PC-9 (cell line): ENCODE results near the gene DUSP7. TPM values are rescaled to one million over a fixed set of nuclear protein-coding genes. Genes with fewer than 3 reads are reported as not detected.

Experiments
- BruUV-seq: library from RNA; stranded (reverse); fragments of 400-500 nt; replicated peaks from 2 replicates; lab custom pipeline; 2021; lab: Mats Ljungman, UMichigan
- CTCF ChIA-PET: fragments of 300-600 bp; sonication (Branson Sonifier 250); formaldehyde crosslinking; loops from one replicate; lab custom pipeline; 2022; ENCODE audit warnings: antibody characterized with exemption; lab: Charles Lee
- POLR2A ChIA-PET: fragments of 300-600 bp; sonication (Branson Sonifier 250); formaldehyde crosslinking; loops from one replicate; lab custom pipeline; 2022; ENCODE audit warnings: antibody characterized with exemption; ENCODE audit not compliant: unreplicated experiment; lab: Charles Lee
- DNase-seq, 2 experiments: peaks; one replicate each; pipeline versions ENCODE4 v3.0.0 to v3.0.0-alpha.2; 2015 to 2022; ENCODE audit warnings: mixed read lengths in 1 of 2
- H2AFZ ChIP-seq: fragments of 200-600 bp; sonication (generic); 2 replicates; pipeline ENCODE4 v1.8.1; 2017; ENCODE audit warnings: antibody characterized with exemption
- H3F3A ChIP-seq: fragments of 200-600 bp; sonication (generic); 2 replicates; pipeline ENCODE4 v1.8.1; 2017; ENCODE audit warnings: antibody characterized with exemption, mild to moderate bottlenecking, low read depth; ENCODE audit not compliant: insufficient read depth
- H3K27ac ChIP-seq: fragments of 200-600 bp; sonication (generic); 2 replicates; pipeline ENCODE4 v1.6.1; 2016; ENCODE audit warnings: mixed run types
- H3K27me3 ChIP-seq: fragments of 200-600 bp; sonication (generic); 2 replicates; pipeline ENCODE4 v1.6.1; 2016; ENCODE audit warnings: low read depth, mixed run types; ENCODE audit not compliant: insufficient read depth
- H3K36me3 ChIP-seq: fragments of 200-600 bp; sonication (generic); 2 replicates; pipeline ENCODE4 v1.6.1; 2016; ENCODE audit warnings: low read depth, mixed run types
- H3K4me1 ChIP-seq: fragments of 200-600 bp; sonication (generic); replicated peaks from 2 replicates; pipeline ENCODE4 v1.6.1; 2016; ENCODE audit warnings: mixed run types; ENCODE audit not compliant: insufficient read depth
- H3K4me2 ChIP-seq: fragments of 200-600 bp; sonication (generic); 2 replicates; pipeline ENCODE4 v1.6.1; 2017; ENCODE audit warnings: mixed run types
- H3K4me3 ChIP-seq: fragments of 200-600 bp; sonication (generic); 2 replicates; pipeline ENCODE4 v1.6.1; 2016; ENCODE audit warnings: mixed run types
- H3K79me2 ChIP-seq: fragments of 200-600 bp; sonication (generic); 2 replicates; pipeline ENCODE4 v1.6.1; 2017; ENCODE audit warnings: low read depth, mixed run types
- H3K9me2 ChIP-seq: fragments of 200-600 bp; sonication (generic); 2 replicates; pipeline ENCODE4 v1.8.1; 2017; ENCODE audit warnings: mild to moderate bottlenecking; ENCODE audit not compliant: insufficient read depth
- H3K9me3 ChIP-seq: fragments of 200-600 bp; sonication (generic); 2 replicates; pipeline ENCODE4 v1.8.1; 2016; ENCODE audit warnings: low read depth; ENCODE audit not compliant: insufficient read depth
- H4K20me1 ChIP-seq: fragments of 200-600 bp; sonication (generic); 2 replicates; pipeline ENCODE4 v1.8.1; 2017; ENCODE audit not compliant: insufficient read depth
- EZH2 ChIP-seq: fragments of 200-600 bp; sonication (generic); IDR thresholded peaks from 2 replicates; pipeline ENCODE4 v1.8.0; 2017; ENCODE audit warnings: antibody characterized with exemption, low read depth
- intact Hi-C: fragments of 100-400 bp; cut with micrococcal nuclease; formaldehyde crosslinking; loops from one replicate; pipeline ENCODE4 v1.10.0; 2022; ENCODE audit not compliant: unreplicated experiment
- total RNA-seq: library from RNA; stranded (reverse); gene quantifications from 2 replicates; pipeline ENCODE4 v1.2.3, GENCODE V29; 2021
- TF ChIP-seq, protein P1 (sequence below): fragments of 200-600 bp; sonication (generic); conservative IDR thresholded peaks from 2 replicates; pipeline ENCODE4 v1.6.1; 2017; ENCODE audit warnings: mixed run types, antibody characterized with exemption, mild to moderate bottlenecking, moderate library complexity

The DUSP7 gene
- total RNA-seq, 1 experiment from 2014 or later, result 9.5 TPM

DNA sequence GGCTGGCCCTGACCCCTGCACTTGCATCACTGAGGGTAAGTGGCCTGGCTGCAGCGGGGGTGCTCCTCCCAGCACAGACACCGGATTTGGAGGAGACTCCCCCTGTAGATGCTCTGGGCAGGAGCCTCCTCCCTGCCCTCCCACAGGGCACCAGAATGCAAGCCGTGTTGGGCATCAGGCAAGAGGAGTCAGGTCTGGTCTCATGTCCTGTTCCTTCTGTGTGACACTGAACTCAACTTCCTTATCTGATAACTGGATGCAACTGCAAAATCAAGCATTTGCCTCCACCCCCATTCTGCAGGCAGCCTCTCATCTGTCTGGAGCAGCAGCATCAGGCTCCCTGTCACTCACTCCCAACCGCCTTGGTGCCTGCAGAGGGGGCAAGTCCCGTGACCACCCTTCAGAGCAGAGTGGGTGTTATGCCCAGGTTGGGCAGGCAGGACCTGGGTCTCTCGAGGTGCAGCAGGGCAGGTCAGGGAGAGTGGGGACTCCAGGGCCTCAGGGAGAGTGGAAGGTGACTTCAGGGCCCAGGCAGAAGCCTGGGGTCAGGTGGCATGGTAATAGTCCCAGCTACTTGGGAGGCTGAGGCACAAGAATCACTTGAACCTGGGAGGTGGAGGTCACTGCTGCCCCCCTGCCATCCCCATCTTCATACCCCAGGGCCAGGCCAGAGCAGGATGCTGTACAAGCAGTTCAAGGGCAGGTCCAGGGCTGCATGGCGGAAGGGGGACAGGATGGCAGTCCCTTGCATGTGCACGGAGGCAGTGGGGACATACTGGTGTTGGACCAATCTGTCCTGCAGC, 50.2 kb downstream of the DUSP7 start:
- ChIA-PET CTCF (interaction anchor here (0.5 kb wide), 1 partner anchor 50 kb away, joined by 3 read pairs; no protein-coding TSS in a partner anchor), POLR2A (interaction anchor here (0.6 kb wide), 1 partner anchor 134 kb away, joined by 7 read pairs; no protein-coding TSS in a partner anchor)
- intact Hi-C loops, result no loop called here
- Histone ChIP-seq H3K36me3 (no peaks in the 10 kb centered on the region), H3K4me3 (no peak overlapping the region), H3F3A (no peaks in the 10 kb centered on the region), H3K9me3 (no peaks in the 10 kb centered on the region), H4K20me1 (no peaks in the 10 kb centered on the region), H3K4me2 (no peak overlapping the region), H3K79me2 (no peaks in the 10 kb centered on the region), H3K4me1 (0 out of 2 replicates have a peak, but pooled peaks cover 4% of the 10 kb centered on the region), H3K27me3 (no peaks in the 10 kb centered on the region), H3K9me2 (no peaks in the 10 kb centered on the region), H2AFZ (no peak overlapping the region), H3K27ac (no peak overlapping the region)
- no TSS peak for BruUV-seq
- no peak for DNase-seq
- no peak for TF ChIP-seq EZH2
- TF ChIP-seq, protein P1, sequence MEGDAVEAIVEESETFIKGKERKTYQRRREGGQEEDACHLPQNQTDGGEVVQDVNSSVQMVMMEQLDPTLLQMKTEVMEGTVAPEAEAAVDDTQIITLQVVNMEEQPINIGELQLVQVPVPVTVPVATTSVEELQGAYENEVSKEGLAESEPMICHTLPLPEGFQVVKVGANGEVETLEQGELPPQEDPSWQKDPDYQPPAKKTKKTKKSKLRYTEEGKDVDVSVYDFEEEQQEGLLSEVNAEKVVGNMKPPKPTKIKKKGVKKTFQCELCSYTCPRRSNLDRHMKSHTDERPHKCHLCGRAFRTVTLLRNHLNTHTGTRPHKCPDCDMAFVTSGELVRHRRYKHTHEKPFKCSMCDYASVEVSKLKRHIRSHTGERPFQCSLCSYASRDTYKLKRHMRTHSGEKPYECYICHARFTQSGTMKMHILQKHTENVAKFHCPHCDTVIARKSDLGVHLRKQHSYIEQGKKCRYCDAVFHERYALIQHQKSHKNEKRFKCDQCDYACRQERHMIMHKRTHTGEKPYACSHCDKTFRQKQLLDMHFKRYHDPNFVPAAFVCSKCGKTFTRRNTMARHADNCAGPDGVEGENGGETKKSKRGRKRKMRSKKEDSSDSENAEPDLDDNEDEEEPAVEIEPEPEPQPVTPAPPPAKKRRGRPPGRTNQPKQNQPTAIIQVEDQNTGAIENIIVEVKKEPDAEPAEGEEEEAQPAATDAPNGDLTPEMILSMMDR, result no peak

DNA sequence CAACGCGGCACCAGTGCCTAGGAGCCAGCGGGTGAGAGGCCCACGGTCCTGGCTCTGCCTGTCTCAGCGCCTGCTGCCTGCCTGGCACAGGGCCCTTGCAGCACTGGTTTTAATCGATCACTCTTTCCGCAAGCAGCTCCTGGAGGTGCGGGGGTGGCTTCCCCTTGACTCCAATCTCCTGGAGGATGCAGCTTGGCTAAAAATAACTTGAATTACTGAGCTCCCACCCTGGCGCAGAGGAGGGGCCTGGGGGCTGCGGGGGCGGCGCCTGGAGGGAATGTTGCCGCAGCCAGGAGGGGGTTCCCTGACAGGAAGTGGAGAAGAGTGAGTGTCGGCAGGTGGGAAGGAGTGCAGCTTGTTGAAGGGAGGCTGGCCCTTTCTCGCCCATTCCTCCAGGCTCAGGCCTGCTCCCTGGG, 50.8 kb downstream of the DUSP7 start:
- Histone ChIP-seq H3K4me1 (0 out of 2 replicates have a peak, but pooled peaks cover 4% of the 10 kb centered on the region), H3K27ac (no peak overlapping the region), H3K4me2 (no peak overlapping the region), H3F3A (no peaks in the 10 kb centered on the region), H3K36me3 (no peaks in the 10 kb centered on the region), H3K9me2 (no peaks in the 10 kb centered on the region), H3K4me3 (no peak overlapping the region), H3K79me2 (no peaks in the 10 kb centered on the region), H4K20me1 (no peaks in the 10 kb centered on the region), H2AFZ (no peak overlapping the region), H3K27me3 (no peaks in the 10 kb centered on the region), H3K9me3 (no peaks in the 10 kb centered on the region)
- ChIA-PET CTCF (interaction anchor here (0.5 kb wide), 1 partner anchor 50 kb away, joined by 3 read pairs; no protein-coding TSS in a partner anchor), POLR2A (no interaction called here)
- no peak for DNase-seq
- intact Hi-C loops, result loop anchor here (2.0 kb wide), 1 partner anchor 47 kb away; no protein-coding TSS in a partner anchor
- no TSS peak for BruUV-seq
- TF ChIP-seq, protein P1, result no peak
- TF ChIP-seq EZH2, result no peak

DNA sequence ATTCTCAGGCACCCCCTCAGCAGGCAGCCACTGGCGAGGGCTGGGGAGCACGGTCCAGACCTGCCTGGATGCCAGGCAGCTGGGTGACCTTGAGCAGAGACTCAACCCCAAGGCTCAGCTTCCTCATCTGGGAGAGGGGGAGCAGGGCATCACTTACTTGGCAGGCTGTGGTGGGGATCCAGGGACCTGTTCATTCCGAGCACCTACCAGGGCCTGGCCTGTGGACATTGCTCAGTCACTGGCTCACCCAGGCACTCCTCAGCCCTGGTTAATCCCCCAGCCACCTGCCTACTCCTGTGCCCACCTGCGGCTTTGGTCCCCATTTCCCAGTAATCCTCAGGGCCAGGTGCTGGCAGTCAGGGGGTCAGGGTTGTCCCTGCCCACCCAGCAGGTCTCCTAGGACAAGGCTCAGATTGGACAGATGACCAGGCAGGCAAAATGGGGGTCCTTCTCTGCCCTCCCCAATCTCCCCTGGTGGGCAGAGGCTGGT, 51.4 kb downstream of the DUSP7 start:
- intact Hi-C loops, result loop anchor here (2.0 to 5.0 kb wide), 2 partner anchors 48 to 272 kb away; partner anchors contain the start of gene WDR82
- no peaks in the 10 kb centered on the region for H3F3A ChIP-seq
- POLR2A ChIA-PET, result no interaction called here

More for the DNA sequence above, 51.4 kb downstream of the DUSP7 start:
- no peaks in the 10 kb centered on the region for H4K20me1 ChIP-seq
- no peak for TF ChIP-seq EZH2
- TF ChIP-seq, protein P1, result no peak
- CTCF ChIA-PET, result interaction anchor here (0.6 to 1.4 kb wide), 2 partner anchors 118 to 334 kb away, joined by 5 read pairs; no protein-coding TSS in a partner anchor
- DNase-seq, result no peak
- H3K4me1 ChIP-seq, result 0 out of 2 replicates have a peak, but pooled peaks cover 4% of the 10 kb centered on the region
- H3K9me2 ChIP-seq, result no peaks in the 10 kb centered on the region
- no peaks in the 10 kb centered on the region for H3K27me3 ChIP-seq
- no peak overlapping the region for H3K4me2 ChIP-seq
- no peak overlapping the region for H3K27ac ChIP-seq
- BruUV-seq, result no TSS peak
- no peaks in the 10 kb centered on the region for H3K9me3 ChIP-seq
- no peak overlapping the region for H3K4me3 ChIP-seq
- no peak overlapping the region for H2AFZ ChIP-seq
- no peaks in the 10 kb centered on the region for H3K36me3 ChIP-seq
- no peaks in the 10 kb centered on the region for H3K79me2 ChIP-seq
